ENCODE measurements around the gene HERC3.

- TF ChIP-seq GATA2 (IDR thresholded peaks at IDR 0.05; ENCODE audit: low read depth, low read length), result no peak
- TF ChIP-seq GATA3 (IDR thresholded peaks at IDR 0.05; ENCODE audit: low read depth, low read length), result no peak
Observed at GRCh38 chr4:88616275-88617150, 24.2 kb downstream of the HERC3 start.

All from SH-SY5Y (cell line).